Measurements from ENCODE around the gene FAHD2A. TPM values are rescaled to one million over a fixed set of nuclear protein-coding genes. Genes with fewer than 3 reads are reported as not detected.
"Not testable (repeated sequence)": the region's sequence is repeated elsewhere in the genome, so short reads cannot be mapped to it uniquely, and the experiment has no call there.

The FAHD2A gene
- total and polyA plus RNA-seq, 4 donors = 13.3 to 39.7 (median 35.1) TPM

DNA sequence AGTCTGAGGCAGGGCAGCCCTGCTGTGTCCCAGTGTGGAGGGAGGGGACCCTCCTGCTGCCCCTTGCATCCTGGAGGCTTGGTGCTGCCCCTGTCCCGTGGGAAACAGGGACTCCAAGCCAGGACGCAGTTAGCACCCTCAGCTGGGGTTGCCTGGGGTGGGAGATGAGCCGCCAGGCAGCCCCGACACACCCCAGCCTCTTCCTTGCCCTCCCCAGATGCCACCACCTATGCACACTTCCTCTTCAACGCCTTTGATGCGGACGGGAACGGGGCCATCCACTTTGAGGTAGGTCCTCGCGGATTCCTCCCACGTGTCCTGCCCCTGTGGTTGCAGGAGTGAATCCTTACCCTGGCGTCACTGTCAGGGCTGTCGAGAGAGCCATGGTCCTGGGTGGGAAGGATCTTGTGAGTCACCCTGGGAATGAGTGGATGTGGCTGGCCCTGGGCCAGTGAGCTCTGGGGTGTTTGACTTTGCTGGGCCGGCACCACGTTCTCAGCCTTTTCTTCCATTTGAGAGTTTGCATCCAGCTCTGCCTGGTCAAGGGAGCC lies 27.5 kb upstream of the FAHD2A start:
- no peak overlapping the region for H3K27ac ChIP-seq (ENCODE audit: low read depth, low read length)
- 84% methylated on average over 15 of the region's 15 CpGs for WGBS (ENCODE audit: insufficient coverage)
- no peak for DNase-seq (ENCODE audit: low read depth in 4 of 6, low spot score in 6 of 6)
- H3K27me3 ChIP-seq (ENCODE audit: control insufficient read depth, insufficient read depth, low read length) = no peaks in the 10 kb centered on the region
- H3K4me1 ChIP-seq (ENCODE audit: control insufficient read depth, insufficient read depth, low read length) = no peaks in the 10 kb centered on the region
- peaks cover 30% of the 10 kb centered on the region for H3K36me3 ChIP-seq (ENCODE audit: control insufficient read depth, insufficient read depth, low read length)
- no peaks in the 10 kb centered on the region for H3K9me3 ChIP-seq (ENCODE audit: control insufficient read depth, insufficient read depth, low read length)
- H3K4me3 ChIP-seq (ENCODE audit: low read depth, low read length) = no peak overlapping the region

- H3K27me3 ChIP-seq (ENCODE audit: control insufficient read depth, insufficient read depth, low read length) = no peaks in the 10 kb centered on the region
- WGBS (ENCODE audit: insufficient coverage) = 76% methylated on average over 17 of the region's 21 CpGs
- no peak overlapping the region for H3K27ac ChIP-seq (ENCODE audit: low read depth, low read length)
- H3K36me3 ChIP-seq (ENCODE audit: control insufficient read depth, insufficient read depth, low read length) = peaks cover 30% of the 10 kb centered on the region
- no peak for DNase-seq (ENCODE audit: low read depth in 4 of 6, low spot score in 6 of 6)
- H3K4me1 ChIP-seq (ENCODE audit: control insufficient read depth, insufficient read depth, low read length) = no peaks in the 10 kb centered on the region
- no peaks in the 10 kb centered on the region for H3K9me3 ChIP-seq (ENCODE audit: control insufficient read depth, insufficient read depth, low read length)
- no peak overlapping the region for H3K4me3 ChIP-seq (ENCODE audit: low read depth, low read length)
These were observed 26.9 kb upstream of the FAHD2A start for GRCh38 chr2:95375532-95376150.

GRCh38 chr2:95376311-95377215 lies 25.9 kb upstream of the FAHD2A start:
- H3K4me1 ChIP-seq (ENCODE audit: control insufficient read depth, insufficient read depth, low read length) = no peaks in the 10 kb centered on the region
- H3K36me3 ChIP-seq (ENCODE audit: control insufficient read depth, insufficient read depth, low read length) = peaks cover 30% of the 10 kb centered on the region
- DNase-seq (ENCODE audit: low read depth in 4 of 6, low spot score in 6 of 6) = no peak
- no peak overlapping the region for H3K27ac ChIP-seq (ENCODE audit: low read depth, low read length)
- WGBS (ENCODE audit: insufficient coverage) = 84% methylated on average over 18 of the region's 22 CpGs
- no peak overlapping the region for H3K4me3 ChIP-seq (ENCODE audit: low read depth, low read length)
- H3K9me3 ChIP-seq (ENCODE audit: control insufficient read depth, insufficient read depth, low read length) = no peaks in the 10 kb centered on the region
- H3K27me3 ChIP-seq (ENCODE audit: control insufficient read depth, insufficient read depth, low read length) = no peaks in the 10 kb centered on the region

- 80% methylated on average over 14 of the region's 17 CpGs for WGBS (ENCODE audit: insufficient coverage)
- Histone ChIP-seq H3K27me3 (ENCODE audit: control insufficient read depth, insufficient read depth, low read length) (no peaks in the 10 kb centered on the region), H3K27ac (ENCODE audit: low read depth, low read length) (no peak overlapping the region), H3K36me3 (ENCODE audit: control insufficient read depth, insufficient read depth, low read length) (peaks cover 36% of the 10 kb centered on the region), H3K4me3 (ENCODE audit: low read depth, low read length) (no peak overlapping the region), H3K4me1 (ENCODE audit: control insufficient read depth, insufficient read depth, low read length) (no peaks in the 10 kb centered on the region), H3K9me3 (ENCODE audit: control insufficient read depth, insufficient read depth, low read length) (no peaks in the 10 kb centered on the region)
- no peak for DNase-seq (ENCODE audit: low read depth in 4 of 6, low spot score in 6 of 6)
These were observed 25.0 kb upstream of the FAHD2A start for GRCh38 chr2:95377216-95378123.

GRCh38 chr2:95378281-95378680 lies 24.2 kb upstream of the FAHD2A start:
- not testable (repeated sequence) for H3K4me1 ChIP-seq (ENCODE audit: control insufficient read depth, insufficient read depth, low read length); DNase-seq (ENCODE audit: low read depth in 4 of 6, low spot score in 6 of 6); H3K4me3 ChIP-seq (ENCODE audit: low read depth, low read length); H3K27me3 ChIP-seq (ENCODE audit: control insufficient read depth, insufficient read depth, low read length); H3K27ac ChIP-seq (ENCODE audit: low read depth, low read length); H3K9me3 ChIP-seq (ENCODE audit: control insufficient read depth, insufficient read depth, low read length)
- WGBS (ENCODE audit: insufficient coverage) = 96% methylated on average over 4 of the region's 7 CpGs
- peaks cover 39% of the 10 kb centered on the region for H3K36me3 ChIP-seq (ENCODE audit: control insufficient read depth, insufficient read depth, low read length)

DNA sequence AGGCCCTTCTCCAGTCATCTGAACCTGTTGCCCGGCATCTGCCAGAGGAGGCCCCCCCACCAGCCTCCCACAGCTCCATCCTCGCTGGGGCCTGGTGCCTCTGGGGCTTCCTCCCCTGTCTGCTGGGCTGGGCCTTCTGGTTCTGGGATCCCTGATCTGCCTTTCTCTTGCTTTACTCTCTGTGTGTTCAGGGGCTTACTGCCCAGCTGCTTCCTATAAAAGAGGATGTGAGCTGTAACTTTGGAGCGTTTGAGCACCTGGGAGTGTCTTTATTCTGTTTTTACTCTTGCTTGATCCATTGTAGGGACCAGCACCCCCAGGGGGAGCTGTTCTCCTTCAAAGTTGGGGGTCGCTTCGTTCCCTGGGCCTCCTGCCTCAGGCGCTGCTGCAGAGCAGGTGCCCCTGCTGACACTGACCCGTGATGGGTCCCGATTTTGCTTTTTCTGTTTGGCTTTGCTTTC lies 23.1 kb upstream of the FAHD2A start:
- no peaks in the 10 kb centered on the region for H3K4me1 ChIP-seq (ENCODE audit: control insufficient read depth, insufficient read depth, low read length)
- H3K36me3 ChIP-seq (ENCODE audit: control insufficient read depth, insufficient read depth, low read length) = peaks cover 42% of the 10 kb centered on the region
- no peak for DNase-seq (ENCODE audit: low read depth in 4 of 6, low spot score in 6 of 6)
- H3K27me3 ChIP-seq (ENCODE audit: control insufficient read depth, insufficient read depth, low read length) = no peaks in the 10 kb centered on the region
- WGBS (ENCODE audit: insufficient coverage) = 30% methylated on average over 6 of the region's 8 CpGs
- H3K4me3 ChIP-seq (ENCODE audit: low read depth, low read length) = no peak overlapping the region
- H3K27ac ChIP-seq (ENCODE audit: low read depth, low read length) = no peak overlapping the region
- no peaks in the 10 kb centered on the region for H3K9me3 ChIP-seq (ENCODE audit: control insufficient read depth, insufficient read depth, low read length)

DNA sequence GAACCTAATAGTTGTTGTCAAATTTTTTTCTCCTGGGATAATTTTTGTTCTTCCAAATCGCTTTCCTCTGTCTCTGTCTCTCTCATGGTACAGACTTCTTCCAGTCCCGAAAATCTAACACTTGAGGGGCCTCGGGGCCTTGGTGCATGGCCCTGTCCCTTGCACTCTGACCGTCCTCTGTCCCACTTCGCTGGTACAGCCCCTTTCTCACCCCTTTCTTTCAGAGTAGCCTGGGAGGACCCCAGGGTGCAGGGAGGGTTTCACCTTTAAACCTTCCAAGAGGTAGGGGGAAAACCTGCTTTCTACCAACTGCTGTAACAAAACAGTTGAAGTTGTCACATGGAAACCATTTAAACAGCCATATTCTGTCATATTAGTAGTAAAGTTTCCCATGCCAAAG lies 22.2 kb upstream of the FAHD2A start:
- 95% methylated on average over 3 of the region's 5 CpGs for WGBS (ENCODE audit: insufficient coverage)
- Histone ChIP-seq H3K4me1 (ENCODE audit: control insufficient read depth, insufficient read depth, low read length) (no peaks in the 10 kb centered on the region), H3K36me3 (ENCODE audit: control insufficient read depth, insufficient read depth, low read length) (peaks cover 40% of the 10 kb centered on the region), H3K4me3 (ENCODE audit: low read depth, low read length) (no peak overlapping the region), H3K27ac (ENCODE audit: low read depth, low read length) (no peak overlapping the region), H3K27me3 (ENCODE audit: control insufficient read depth, insufficient read depth, low read length) (no peaks in the 10 kb centered on the region), H3K9me3 (ENCODE audit: control insufficient read depth, insufficient read depth, low read length) (no peaks in the 10 kb centered on the region)
- no peak for DNase-seq (ENCODE audit: low read depth in 4 of 6, low spot score in 6 of 6)

- Histone ChIP-seq H3K27ac (ENCODE audit: low read depth, low read length) (no peak overlapping the region), H3K4me3 (ENCODE audit: low read depth, low read length) (no peak overlapping the region), H3K4me1 (ENCODE audit: control insufficient read depth, insufficient read depth, low read length) (no peaks in the 10 kb centered on the region), H3K27me3 (ENCODE audit: control insufficient read depth, insufficient read depth, low read length) (no peaks in the 10 kb centered on the region), H3K36me3 (ENCODE audit: control insufficient read depth, insufficient read depth, low read length) (peaks cover 40% of the 10 kb centered on the region), H3K9me3 (ENCODE audit: control insufficient read depth, insufficient read depth, low read length) (no peaks in the 10 kb centered on the region)
- no peak for DNase-seq (ENCODE audit: low read depth in 4 of 6, low spot score in 6 of 6)
- WGBS (ENCODE audit: insufficient coverage) = 93% methylated on average over 2 of the region's 5 CpGs
These were observed 21.8 kb upstream of the FAHD2A start for GRCh38 chr2:95380731-95381130.
